ENCODE data around the gene MPND.

MPND gene

DNA sequence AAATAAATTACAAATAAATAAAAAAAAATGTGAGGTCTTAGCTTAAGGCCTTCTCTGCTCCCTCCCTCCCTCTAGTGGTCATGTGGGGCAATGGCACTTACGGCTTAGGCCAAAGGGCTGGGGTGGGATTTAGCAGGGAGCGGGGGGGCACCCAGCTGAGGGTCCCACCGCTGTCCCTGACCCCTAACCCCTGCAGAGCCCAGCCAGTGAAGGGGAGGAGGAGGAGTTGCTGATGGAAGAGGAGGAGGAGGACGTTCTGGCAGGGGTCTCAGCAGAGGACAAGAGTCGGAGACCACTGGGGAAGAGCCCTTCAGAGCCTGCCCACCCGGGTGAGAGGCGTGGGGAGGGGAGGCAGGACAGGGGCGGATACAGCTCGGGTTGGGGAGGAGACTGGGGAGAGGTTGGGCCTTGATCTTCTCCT is 9.3 kb downstream of the MPND start:
- TF ChIP-seq, protein P1, sequence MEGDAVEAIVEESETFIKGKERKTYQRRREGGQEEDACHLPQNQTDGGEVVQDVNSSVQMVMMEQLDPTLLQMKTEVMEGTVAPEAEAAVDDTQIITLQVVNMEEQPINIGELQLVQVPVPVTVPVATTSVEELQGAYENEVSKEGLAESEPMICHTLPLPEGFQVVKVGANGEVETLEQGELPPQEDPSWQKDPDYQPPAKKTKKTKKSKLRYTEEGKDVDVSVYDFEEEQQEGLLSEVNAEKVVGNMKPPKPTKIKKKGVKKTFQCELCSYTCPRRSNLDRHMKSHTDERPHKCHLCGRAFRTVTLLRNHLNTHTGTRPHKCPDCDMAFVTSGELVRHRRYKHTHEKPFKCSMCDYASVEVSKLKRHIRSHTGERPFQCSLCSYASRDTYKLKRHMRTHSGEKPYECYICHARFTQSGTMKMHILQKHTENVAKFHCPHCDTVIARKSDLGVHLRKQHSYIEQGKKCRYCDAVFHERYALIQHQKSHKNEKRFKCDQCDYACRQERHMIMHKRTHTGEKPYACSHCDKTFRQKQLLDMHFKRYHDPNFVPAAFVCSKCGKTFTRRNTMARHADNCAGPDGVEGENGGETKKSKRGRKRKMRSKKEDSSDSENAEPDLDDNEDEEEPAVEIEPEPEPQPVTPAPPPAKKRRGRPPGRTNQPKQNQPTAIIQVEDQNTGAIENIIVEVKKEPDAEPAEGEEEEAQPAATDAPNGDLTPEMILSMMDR (IDR thresholded peaks at IDR 0.05; ENCODE audit: insufficient read depth, missing control alignments): peak; percentile 62
- DNase-seq (ENCODE audit: insufficient read length, low spot score): peak; percentile 87
- FAIRE-seq: no peak

GRCh38 chr19:4354282-4354681 is 10.9 kb downstream of the MPND start:
- DNase-seq (ENCODE audit: insufficient read length, low spot score): no peak
- no peak for FAIRE-seq
- TF ChIP-seq, protein P1 (IDR thresholded peaks at IDR 0.05; ENCODE audit: insufficient read depth, missing control alignments): no peak

- no peak for FAIRE-seq
- TF ChIP-seq, protein P1 (IDR thresholded peaks at IDR 0.05; ENCODE audit: insufficient read depth, missing control alignments): no peak
Measured at GRCh38 chr19:4354897-4355296, 11.5 kb downstream of the MPND start.

DNA sequence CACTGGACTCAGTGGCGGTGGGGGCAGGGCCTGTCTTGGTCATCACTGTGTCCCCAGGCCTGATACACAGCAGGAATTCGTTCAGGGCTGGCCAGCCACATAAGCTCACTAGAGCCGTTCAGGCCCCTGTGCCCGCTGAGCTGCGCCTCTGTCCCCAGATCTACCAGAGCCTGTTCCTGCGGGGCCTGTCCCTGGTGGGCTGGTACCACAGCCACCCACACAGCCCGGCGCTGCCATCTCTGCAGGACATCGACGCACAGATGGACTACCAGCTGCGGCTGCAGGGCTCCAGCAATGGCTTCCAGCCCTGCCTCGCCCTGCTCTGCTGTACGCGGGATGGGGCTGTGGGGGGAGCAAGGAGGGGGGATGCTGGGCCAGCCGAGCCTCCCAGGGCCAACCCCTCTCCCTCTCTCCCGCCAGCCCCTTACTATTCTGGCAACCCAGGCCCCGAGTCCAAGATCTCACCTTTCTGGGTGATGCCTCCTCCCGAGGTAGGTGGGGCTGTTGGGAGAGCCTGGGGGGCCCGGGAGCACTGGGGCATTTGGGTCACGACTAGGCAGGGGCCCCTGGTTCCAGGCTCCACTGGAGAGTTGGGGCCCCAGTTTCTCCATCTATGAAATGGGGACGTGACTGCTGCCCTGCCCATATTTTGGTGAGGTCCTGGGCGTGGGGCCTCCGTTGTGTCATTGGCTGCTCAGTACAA is 13.9 kb downstream of the MPND start:
- FAIRE-seq (no peak), DNase-seq (ENCODE audit: insufficient read length, low spot score) (no peak)
- TF ChIP-seq, protein P1 (IDR thresholded peaks at IDR 0.05; ENCODE audit: insufficient read depth, missing control alignments): no peak

More at GRCh38 chr19:4354897-4355296, 11.5 kb downstream of the MPND start:
- DNase-seq (ENCODE audit: insufficient read length, low spot score): no peak

DNA sequence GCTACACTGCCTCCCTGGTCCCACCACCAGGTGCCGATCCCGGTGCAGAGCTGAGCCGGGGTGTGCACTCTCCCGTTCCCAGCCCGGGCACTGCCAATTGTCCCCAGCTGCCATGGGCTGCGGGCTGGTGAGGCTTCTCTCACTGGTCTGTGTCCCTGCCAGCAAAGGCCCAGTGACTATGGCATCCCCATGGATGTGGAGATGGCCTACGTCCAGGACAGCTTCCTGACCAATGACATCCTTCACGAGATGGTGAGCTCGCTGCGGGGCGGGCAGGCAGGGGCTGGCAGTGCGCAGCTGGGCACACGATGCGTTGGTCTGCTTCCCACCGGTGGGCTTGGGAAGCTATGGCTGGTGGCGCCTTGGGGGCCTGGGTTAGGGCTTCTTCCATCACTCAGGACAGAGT is 14.6 kb downstream of the MPND start:
- no peak for DNase-seq (ENCODE audit: insufficient read length, low spot score)
- no peak for FAIRE-seq
- TF ChIP-seq, protein P1 (IDR thresholded peaks at IDR 0.05; ENCODE audit: insufficient read depth, missing control alignments): no peak

GRCh38 chr19:4358709-4359626 is 15.6 kb downstream of the MPND start:
- no peak for DNase-seq (ENCODE audit: insufficient read length, low spot score)

More at GRCh38 chr19:4358709-4359626, 15.6 kb downstream of the MPND start:
- no peak for FAIRE-seq
- TF ChIP-seq, protein P1 (IDR thresholded peaks at IDR 0.05; ENCODE audit: insufficient read depth, missing control alignments): no peak

Data from D721Med (cell line).